K562 (cell line): ENCODE measurements around the gene SLTM. TPM values are rescaled to one million over a fixed set of nuclear protein-coding genes. Genes with fewer than 3 reads are reported as not detected.
A peak's percentile ranks its signal among the peaks of the same experiment; 100 is the strongest.

ENCODE experiments used
- ATAC-seq: fragments of 200-7000 bp; cut with Tn5 transposase; 3 replicates; pipeline ENCODE4 v1.9.1; 2020; ENCODE audit warnings: moderate library complexity
- BruUV-seq: library from RNA; stranded (reverse); fragments of 400-500 nt; replicated peaks from 2 replicates; lab custom pipeline; 2021; lab: Mats Ljungman, UMichigan
- CTCF ChIA-PET: fragments of 300-600 bp; formaldehyde crosslinking; extraction: SDS; loops from one replicate; lab custom pipeline; 2021; ENCODE audit warnings: low intra/inter-chr PET ratio; lab: Yijun Ruan, JAX
- POLR2A ChIA-PET: fragments of 300-600, 350-650 bp; sonication (Branson Sonifier 250); formaldehyde crosslinking; extraction: SDS; loops from one replicate; lab custom pipeline; 2021; ENCODE audit warnings: antibody characterized with exemption, inconsistent platforms; lab: Yijun Ruan, JAX
- DNase-seq, 4 experiments: peaks; one replicate each; pipeline versions ENCODE4 v3.0.0 to v3.0.0-alpha.2; 2011 to 2018; ENCODE audit warnings: low spot score in 3 of 4, mixed read lengths in 3 of 4; ENCODE audit errors: extremely low read depth in 1 of 4
- FAIRE-seq: peaks from 2 replicates; lab custom pipeline; 2011; peaks lifted over from hg19 to GRCh38; lab: Jason Lieb, UNC
- H2AFZ ChIP-seq: 2 replicates; pipeline ENCODE4 v1.6.0; 2011; ENCODE audit warnings: low read depth, low read length, control low read depth, inconsistent platforms
- H3K27ac ChIP-seq: fragments of 200-600 bp; 3 replicates; pipeline ENCODE4 v1.8.0; 2011; ENCODE audit warnings: low read depth, mild to moderate bottlenecking, control low read depth, inconsistent platforms, low read length, moderate library complexity, mixed read lengths; ENCODE audit errors: extremely low read depth
- H3K27me3 ChIP-seq, 2 experiments: fragments of 300-600 bp in 1 of 2; 2 replicates in 1 of 2; 3 replicates in 1 of 2; pipeline versions ENCODE4 v1.6.0 to v1.8.0; 2011; ENCODE audit warnings: inconsistent platforms in 2 of 2, low read length in 2 of 2, mild to moderate bottlenecking in 1 of 2, mixed read lengths in 1 of 2, moderate library complexity in 1 of 2; ENCODE audit not compliant: control insufficient read depth in 2 of 2, insufficient read depth in 2 of 2
- H3K36me3 ChIP-seq: fragments of 300-600 bp; 3 replicates; pipeline ENCODE4 v1.8.0; 2011; ENCODE audit warnings: mild to moderate bottlenecking, low read length, inconsistent platforms; ENCODE audit not compliant: control insufficient read depth, insufficient read depth
- H3K4me1 ChIP-seq, 2 experiments: fragments of 200-600 bp in 1 of 2; replicated peaks in 1 of 2; 2 replicates in 1 of 2; 3 replicates in 1 of 2; pipeline versions ENCODE4 v1.5.1 to v1.8.0; 2011; ENCODE audit warnings: inconsistent platforms in 2 of 2, low read length in 2 of 2, mild to moderate bottlenecking in 1 of 2, mixed read lengths in 1 of 2, moderate library complexity in 1 of 2; ENCODE audit not compliant: control insufficient read depth in 2 of 2, insufficient read depth in 2 of 2
- H3K4me2 ChIP-seq: 2 replicates; pipeline ENCODE4 v1.6.1; 2011; ENCODE audit warnings: low read length, control low read depth, inconsistent platforms, mixed read lengths; ENCODE audit not compliant: insufficient read depth
- H3K4me3 ChIP-seq: fragments of 200-600 bp; sonication (generic), shearing (Covaris generic); 2 replicates; pipeline ENCODE4 v1.5.1; 2016; ENCODE audit warnings: control low read depth, inconsistent platforms
- H3K79me2 ChIP-seq: fragments of 200-600 bp; 3 replicates; pipeline ENCODE4 v1.8.0; 2011; ENCODE audit warnings: low read length, inconsistent platforms; ENCODE audit not compliant: control insufficient read depth, insufficient read depth
- H3K9ac ChIP-seq, 2 experiments: 2 replicates each; pipeline versions ENCODE4 v1.6.0 to v1.6.1; 2011; ENCODE audit warnings: low read depth in 2 of 2, low read length in 2 of 2, control low read depth in 1 of 2, inconsistent platforms in 1 of 2, mild to moderate bottlenecking in 1 of 2, mixed read lengths in 1 of 2; ENCODE audit not compliant: insufficient read depth in 1 of 2
- H3K9me1 ChIP-seq: one replicate; pipeline ENCODE4 v1.6.0; 2011; ENCODE audit warnings: inconsistent platforms, mild to moderate bottlenecking, low read length, moderate library complexity; ENCODE audit not compliant: control insufficient read depth, insufficient read depth
- H3K9me3 ChIP-seq: replicated peaks from 2 replicates; pipeline ENCODE4 v1.5.1; 2011; ENCODE audit warnings: low read depth, low read length, inconsistent platforms; ENCODE audit not compliant: control insufficient read depth, insufficient read depth
- H4K20me1 ChIP-seq: replicated peaks from 2 replicates; pipeline ENCODE4 v1.6.1; 2011; ENCODE audit warnings: low read length, inconsistent platforms, mixed read lengths; ENCODE audit not compliant: control insufficient read depth, insufficient read depth
- C11orf30 ChIP-seq: fragments of 450-650 bp; IDR thresholded peaks from 2 replicates; pipeline ENCODE4 v1.6.1; 2016; ENCODE audit warnings: low read depth, mild to moderate bottlenecking
- CREBBP ChIP-seq: IDR thresholded peaks from one replicate; pipeline ENCODE4 v1.6.1; 2012; ENCODE audit warnings: low read depth, mild to moderate bottlenecking, control low read depth, inconsistent platforms, low read length
- DDX20 ChIP-seq: fragments of 450-650 bp; IDR thresholded peaks from 2 replicates; pipeline ENCODE4 v1.6.1; 2016; ENCODE audit warnings: missing genetic modification characterization, low read depth, mild to moderate bottlenecking, missing compliant biosample characterization, moderate library complexity
- HMGN3 ChIP-seq: IDR thresholded peaks from 2 replicates; pipeline ENCODE4 v1.6.1; 2011; ENCODE audit warnings: borderline replicate concordance, low read depth, mild to moderate bottlenecking, mixed read lengths, low read length; ENCODE audit not compliant: insufficient read length; ENCODE audit errors: extremely low read depth
- MAFF ChIP-seq: IDR thresholded peaks from 2 replicates; pipeline ENCODE4 v1.6.1; 2012; ENCODE audit warnings: low read length, improper control_type of control experiment
- MAFG ChIP-seq: fragments of 450-650 bp; conservative IDR thresholded peaks from 2 replicates; pipeline ENCODE4 v1.6.1; 2016; ENCODE audit warnings: missing genetic modification characterization, missing compliant biosample characterization
- RFX1 ChIP-seq: fragments of 450-650 bp; IDR thresholded peaks from 2 replicates; pipeline ENCODE4 v1.6.1; 2016; ENCODE audit warnings: mild to moderate bottlenecking, moderate library complexity
- SUPT5H ChIP-seq: fragments of 450-650 bp; IDR thresholded peaks from 2 replicates; pipeline ENCODE4 v1.6.1; 2016
- ZNF316 ChIP-seq: fragments of 450-650 bp; IDR thresholded peaks from 2 replicates; pipeline ENCODE4 v1.6.1; 2016
- ZSCAN29 ChIP-seq: fragments of 450-650 bp; IDR thresholded peaks from 2 replicates; pipeline ENCODE4 v1.6.1; 2017
- WGBS: fragments of 100-300 bp; shearing (Covaris generic); methylation state at CpG from one replicate; pipeline ENCODE4 v1.1.6; 2016; ENCODE audit warnings: low coverage, mixed read lengths; ENCODE audit not compliant: insufficient coverage; ENCODE audit errors: missing lambda C conversion rate; 5-methylcytosine and 5-hydroxymethylcytosine counted together
- in situ Hi-C: fragments of 300-500 bp; cut with MboI; formaldehyde crosslinking; loops from 4 replicates; pipeline ENCODE4 v1.15.0; 2018; ENCODE audit warnings: inconsistent platforms, mixed read lengths
- intact Hi-C: fragments of 100-400 bp; cut with micrococcal nuclease; formaldehyde crosslinking; loops from 2 replicates; pipeline ENCODE4 v1.14.2; 2022
- polyA plus RNA-seq, 8 experiments: library from polyadenylated mRNA; depleted of rRNA in 4 of 8; stranded (reverse) in 5 of 8; unstranded in 3 of 8; fragments of >200 nt; fragmentation: Nextera tagmentation in 2 of 8; fragmentation: Illumina TruSeq in 1 of 8; extraction: Ambion mirVana in 2 of 8; extraction: Trizol in 1 of 8; gene quantifications; 2 replicates each; pipeline versions ENCODE4 v1.2.1 to v1.2.3, GENCODE V29; 2011 to 2014; ENCODE audit warnings: inconsistent platforms in 1 of 8, missing spikeins in 1 of 8
- total RNA-seq, 7 experiments: library from RNA; depleted of rRNA in 6 of 7; stranded (reverse); fragments of >200 nt in 6 of 7; fragmentation: Illumina TruSeq in 2 of 7; extraction: Trizol in 2 of 7; gene quantifications; 2 replicates each; pipeline versions ENCODE4 v1.2.1 to v1.2.3, GENCODE V29; 2011 to 2021; ENCODE audit warnings: low replicate concordance in 1 of 7

SLTM gene
- total and polyA plus RNA-seq, 9 of the 15 experiments (the other 6 are each of a cell fraction or from before 2014, with no cell fraction given) = 39.5 to 163 (median 102) TPM

DNA sequence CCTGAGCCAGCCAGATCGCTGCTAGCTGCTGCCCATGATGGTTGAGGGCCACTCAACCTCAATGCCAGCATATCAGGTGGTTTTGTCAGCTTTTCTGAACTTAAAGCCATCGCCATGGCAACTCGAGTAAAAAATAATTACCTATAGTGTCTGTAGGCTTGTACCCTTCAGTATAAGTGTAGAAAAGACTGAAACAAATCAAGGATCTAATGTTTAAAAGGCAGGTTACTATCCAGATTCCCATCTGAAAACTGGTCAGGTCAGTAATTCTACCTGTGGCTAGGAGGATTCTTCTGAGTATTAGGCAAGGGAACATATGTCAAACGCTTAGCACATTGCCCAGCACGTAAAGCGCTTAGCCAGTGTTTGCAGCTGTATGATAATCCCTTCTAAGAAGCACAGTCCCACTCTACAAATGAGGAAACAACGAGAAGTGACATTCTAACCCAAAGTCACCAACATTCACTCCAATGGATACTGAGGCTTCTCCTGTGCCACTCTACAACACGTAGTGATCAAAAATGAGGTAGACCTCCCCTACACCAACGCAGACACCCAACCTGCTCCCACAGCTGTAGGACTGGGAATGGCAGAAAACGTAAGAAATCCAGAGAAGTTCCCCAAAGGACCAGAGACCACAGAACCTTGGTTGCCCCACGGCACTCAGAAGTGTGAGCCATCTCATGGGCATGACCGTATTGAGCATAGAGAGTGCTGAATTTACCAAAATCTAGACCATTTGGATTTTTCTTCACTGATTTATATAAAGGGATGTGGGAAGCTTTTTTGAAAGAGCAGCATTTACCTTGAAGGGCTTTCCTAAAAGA lies 55.3 kb downstream of the SLTM start:
- Histone ChIP-seq H3K36me3 (peaks cover 55% of the 10 kb centered on the region), H3K4me2 (no peak overlapping the region), H3K4me1 (no peaks in the 10 kb centered on the region), H3K27ac (no peak overlapping the region), H3K9me1 (no peaks in the 10 kb centered on the region), H3K79me2 (no peaks in the 10 kb centered on the region), H4K20me1 (no peaks in the 10 kb centered on the region; the same call in 1 of the 2 replicates), H3K27me3 (no peaks in the 10 kb centered on the region), H3K9me3 (no peaks in the 10 kb centered on the region), H3K4me3 (no peak overlapping the region), H3K9ac (no peak overlapping the region), H2AFZ (no peak overlapping the region)
- TF ChIP-seq RFX1 (peak; percentile 79), DDX20 (no peak)
- intact Hi-C loops (no loop called here), in situ Hi-C loops (no loop called here)
- WGBS = 95% methylated on average over 12 of the region's 12 CpGs
- no peak for DNase-seq
- no TSS peak for BruUV-seq
- no peak for ATAC-seq
- ChIA-PET POLR2A (interaction anchor here (0.6 to 1.6 kb wide), 2 partner anchors 11 to 12 kb away, joined by 3 to 4 read pairs; no protein-coding TSS in a partner anchor), CTCF (no interaction called here)
- no peak for FAIRE-seq

DNA sequence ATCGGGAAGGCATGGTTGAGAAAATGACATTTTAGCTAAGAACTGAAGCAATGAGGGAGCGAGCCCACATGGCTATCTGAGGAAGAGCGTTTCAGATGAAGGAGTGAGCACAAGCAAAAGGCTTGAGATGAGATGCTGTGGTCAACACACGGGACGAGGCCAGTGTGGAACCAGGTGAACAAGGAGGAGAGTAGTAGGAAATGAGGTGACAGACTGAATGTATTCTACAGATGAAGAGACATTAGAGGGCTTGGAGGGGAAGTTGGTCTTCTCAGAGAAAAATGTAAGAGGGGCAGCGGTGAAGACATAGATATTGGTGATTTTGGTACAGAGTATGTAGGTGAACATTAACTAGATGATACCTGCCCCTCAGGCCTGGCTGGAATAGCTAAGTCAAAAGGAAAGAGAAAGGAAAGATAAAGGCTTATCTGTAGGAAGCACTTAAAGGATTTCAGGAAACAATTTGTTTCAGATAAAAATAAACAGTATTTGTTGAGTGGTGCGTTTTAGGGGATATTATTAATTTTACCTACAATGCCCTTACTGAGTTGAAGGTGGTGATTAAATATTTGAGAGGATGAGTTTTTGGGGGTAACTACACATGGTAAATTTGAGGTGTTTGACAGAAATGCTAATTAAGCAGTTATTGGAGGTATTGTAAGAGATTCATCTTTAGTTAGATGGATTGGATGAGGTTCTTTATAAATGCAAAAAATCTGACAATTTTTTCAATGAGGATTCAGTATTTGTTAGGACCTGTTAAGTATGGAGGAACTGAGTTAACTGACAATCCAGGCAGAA lies 57.0 kb downstream of the SLTM start:
- Histone ChIP-seq H3K9ac (no peak overlapping the region), H3K4me2 (no peak overlapping the region), H3K9me3 (no peaks in the 10 kb centered on the region)
- no peak for FAIRE-seq
- CTCF ChIA-PET = no interaction called here
- in situ Hi-C loops = no loop called here
- TF ChIP-seq MAFG (tag) = 0 out of 2 replicates have a peak, but pooled peaks have one; percentile 18
- TF ChIP-seq SUPT5H = peak; percentile 52; the same call in 1 of the 2 replicates
- peak; percentile 22; the same call in 1 of the 2 replicates for TF ChIP-seq MAFF
- no peak for TF ChIP-seq ZSCAN29
- no peak for TF ChIP-seq HMGN3
- TF ChIP-seq CREBBP = no peak
- peak; percentile 58; the same call in 1 of the 2 replicates for TF ChIP-seq C11orf30
- TF ChIP-seq ZNF316 = peak; percentile 65; the same call in 1 of the 2 replicates
- TF ChIP-seq, all 486 proteins: peak for 5
- Histone ChIP-seq H3K9me1 (no peaks in the 10 kb centered on the region), H3K27ac (no peak overlapping the region), H2AFZ (no peak overlapping the region), H3K4me1 (no peaks in the 10 kb centered on the region; a peak in 1 of 5 replicates), H3K79me2 (no peaks in the 10 kb centered on the region), H3K4me3 (no peak overlapping the region), H3K36me3 (peaks cover 39% of the 10 kb centered on the region), H4K20me1 (no peaks in the 10 kb centered on the region; the same call in 1 of the 2 replicates), H3K27me3 (no peaks in the 10 kb centered on the region)
- WGBS = 61% methylated on average over 7 of the region's 7 CpGs
- intact Hi-C loops = no loop called here
- DNase-seq = no peak
- ATAC-seq = peak; percentile 21; the same call in 2 of the 3 replicates
- BruUV-seq = no TSS peak
- POLR2A ChIA-PET = interaction anchor here (0.9 to 1.6 kb wide), 2 partner anchors 10 to 11 kb away, joined by 3 to 4 read pairs; no protein-coding TSS in a partner anchor
